ENCODE results near the gene C19orf44. TPM values are rescaled to one million over a fixed set of nuclear protein-coding genes. Genes with fewer than 3 reads are reported as not detected.

The C19orf44 gene
- total RNA-seq, 3 donors from 2014 or later, result 5.9 to 11.1 (median 6.4) TPM

- Histone ChIP-seq H3K27ac (no peak overlapping the region), H3K9me3 (no peaks in the 10 kb centered on the region), H3K27me3 (no peaks in the 10 kb centered on the region), H3K36me3 (peaks cover 2% of the 10 kb centered on the region), H3K4me1 (no peaks in the 10 kb centered on the region), H3K4me3 (no peak overlapping the region)
- intact Hi-C loops (cut with DNase I; ENCODE audit: low total_unique reads), result no loop called here
- no peak for DNase-seq (ENCODE audit: low spot score in 2 of 2)
- TF ChIP-seq CTCF (IDR thresholded peaks at IDR 0.05) (no peak), POLR2AphosphoS5 (IDR thresholded peaks at IDR 0.05) (no peak), POLR2A (IDR thresholded peaks at IDR 0.05) (no peak)
Measured at GRCh38 chr19:16518061-16518460, 21.9 kb downstream of the C19orf44 start.

DNA sequence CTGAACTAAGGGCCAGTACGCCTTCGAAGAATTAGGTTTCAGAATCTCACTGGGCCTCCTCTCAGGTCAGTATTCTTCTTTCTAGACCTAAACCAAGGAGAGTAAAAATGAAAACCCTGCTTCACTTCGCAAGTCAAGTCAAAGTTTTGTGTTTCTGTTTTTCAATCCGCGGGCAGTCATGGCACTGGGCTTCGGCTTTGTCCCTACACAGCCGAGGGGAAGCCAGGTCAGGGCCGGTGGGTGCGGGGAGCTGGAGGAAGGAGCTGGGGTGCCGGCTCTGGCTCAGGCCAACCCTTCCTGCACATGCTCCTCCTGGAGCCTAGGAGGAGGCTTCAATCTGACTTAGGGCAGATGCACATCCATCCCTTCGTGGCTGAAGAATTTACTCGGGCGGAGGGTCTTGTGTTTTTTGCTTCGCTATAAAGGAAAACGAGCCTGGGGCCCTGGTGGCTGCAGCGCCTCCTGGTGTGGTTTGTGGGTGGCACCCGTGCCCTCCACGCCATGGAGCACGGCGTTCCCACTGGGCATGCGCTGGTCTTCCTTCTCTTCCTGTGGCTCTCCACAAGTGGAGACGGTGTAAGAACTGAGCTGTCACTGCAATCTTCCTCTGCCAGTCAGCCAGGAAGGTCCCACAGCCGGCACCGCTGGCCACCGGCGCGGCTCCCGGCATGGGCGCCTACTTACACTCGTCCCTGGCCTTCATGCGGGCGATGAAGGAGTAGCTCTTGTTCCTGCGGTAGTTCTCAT is 22.5 kb downstream of the C19orf44 start:
- Histone ChIP-seq H3K36me3 (peaks cover 5% of the 10 kb centered on the region), H3K27ac (no peak overlapping the region)
- intact Hi-C loops (cut with DNase I; ENCODE audit: low total_unique reads), result no loop called here

DNA sequence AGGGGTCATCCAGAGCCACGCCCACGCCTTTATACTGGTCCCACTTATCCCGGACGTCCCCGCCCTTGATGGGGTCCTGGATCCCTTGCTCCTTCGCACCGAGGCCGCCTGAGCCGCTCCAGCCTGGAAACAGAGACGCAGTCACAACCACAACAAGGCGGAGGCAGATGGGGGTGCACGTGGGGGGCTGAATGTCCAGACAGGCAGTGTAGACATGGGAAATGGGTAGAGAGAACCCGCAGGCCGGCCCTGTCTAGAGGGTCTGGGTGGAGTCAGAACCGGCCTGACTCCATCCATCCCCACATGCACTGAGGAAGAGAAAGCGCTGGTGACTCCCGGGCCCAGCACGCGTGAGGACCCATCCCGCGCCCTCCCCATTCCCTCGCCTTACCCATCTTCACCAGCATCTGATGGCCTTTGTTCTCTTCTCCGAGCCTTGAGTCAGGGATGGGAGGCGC is 23.1 kb downstream of the C19orf44 start:
- Histone ChIP-seq H3K4me1 (no peaks in the 10 kb centered on the region), H3K27me3 (no peaks in the 10 kb centered on the region), H3K27ac (no peak overlapping the region), H3K4me3 (no peak overlapping the region), H3K36me3 (peaks cover 5% of the 10 kb centered on the region), H3K9me3 (no peaks in the 10 kb centered on the region)
- intact Hi-C loops (cut with DNase I; ENCODE audit: low total_unique reads), result no loop called here
- DNase-seq (ENCODE audit: low spot score in 2 of 2), result no peak
- TF ChIP-seq POLR2A (IDR thresholded peaks at IDR 0.05), result no peak

More for the DNA sequence above, 22.5 kb downstream of the C19orf44 start:
- Histone ChIP-seq H3K4me1 (no peaks in the 10 kb centered on the region), H3K27me3 (no peaks in the 10 kb centered on the region), H3K9me3 (no peaks in the 10 kb centered on the region), H3K4me3 (no peak overlapping the region)
- DNase-seq (ENCODE audit: low spot score in 2 of 2), result no peak
- no peak for TF ChIP-seq POLR2A (IDR thresholded peaks at IDR 0.05)
- no peak for TF ChIP-seq POLR2AphosphoS5 (IDR thresholded peaks at IDR 0.05)
- TF ChIP-seq CTCF (IDR thresholded peaks at IDR 0.05), result no peak

GRCh38 chr19:16520074-16520973 is 24.1 kb downstream of the C19orf44 start:
- intact Hi-C loops (cut with DNase I; ENCODE audit: low total_unique reads), result no loop called here
- Histone ChIP-seq H3K4me3 (no peak overlapping the region), H3K36me3 (peaks cover 5% of the 10 kb centered on the region), H3K9me3 (no peaks in the 10 kb centered on the region), H3K4me1 (no peaks in the 10 kb centered on the region), H3K27ac (no peak overlapping the region), H3K27me3 (no peaks in the 10 kb centered on the region)
- no peak for DNase-seq (ENCODE audit: low spot score in 2 of 2)
- TF ChIP-seq CTCF (IDR thresholded peaks at IDR 0.05) (no peak), POLR2AphosphoS5 (IDR thresholded peaks at IDR 0.05) (no peak), POLR2A (IDR thresholded peaks at IDR 0.05) (no peak)

GRCh38 chr19:16520986-16521624 is 24.9 kb downstream of the C19orf44 start:
- no peak for DNase-seq (ENCODE audit: low spot score in 2 of 2)
- no peak overlapping the region for H3K4me3 ChIP-seq
- H3K36me3 ChIP-seq, result peaks cover 10% of the 10 kb centered on the region
- TF ChIP-seq POLR2A (IDR thresholded peaks at IDR 0.05) (no peak), POLR2AphosphoS5 (IDR thresholded peaks at IDR 0.05) (no peak), CTCF (IDR thresholded peaks at IDR 0.05) (no peak)
- intact Hi-C loops (cut with DNase I; ENCODE audit: low total_unique reads), result no loop called here
- no peaks in the 10 kb centered on the region for H3K4me1 ChIP-seq
- no peaks in the 10 kb centered on the region for H3K9me3 ChIP-seq
- no peaks in the 10 kb centered on the region for H3K27me3 ChIP-seq
- H3K27ac ChIP-seq, result no peak overlapping the region

Measured in breast epithelium (tissue), 4 donors.